AG04450 (cell line): ENCODE results near the gene ATP12A. TPM values are rescaled to one million over a fixed set of nuclear protein-coding genes. Genes with fewer than 3 reads are reported as not detected.

Experiments used
- CTCF ChIA-PET: fragments of 300-600, 350-600 bp; formaldehyde crosslinking; extraction: SDS; loops from one replicate; lab custom pipeline; 2022; ENCODE audit warnings: antibody characterized with exemption, inconsistent platforms; lab: Charles Lee
- POLR2A ChIA-PET: fragments of 350-600 bp; formaldehyde crosslinking; extraction: SDS; loops from one replicate; lab custom pipeline; 2021; ENCODE audit warnings: antibody characterized with exemption, inconsistent platforms; lab: Yijun Ruan, JAX
- DNase-seq: peaks from one replicate; pipeline ENCODE4 v3.0.0-alpha.2; 2011; ENCODE audit warnings: low read depth, low spot score
- H3K27ac ChIP-seq: one replicate; pipeline ENCODE4 v1.5.1; 2012; ENCODE audit warnings: low read depth, low read length, control low read depth
- H3K27me3 ChIP-seq: one replicate; pipeline ENCODE4 v1.6.0; 2012; ENCODE audit warnings: low read length; ENCODE audit not compliant: control insufficient read depth, insufficient read depth
- H3K4me3 ChIP-seq: 2 replicates; pipeline ENCODE4 v1.5.1; 2011; ENCODE audit warnings: mild to moderate bottlenecking, low read depth, low read length, control low read depth
- H3K9me3 ChIP-seq: 2 replicates; pipeline ENCODE4 v1.5.1; 2012; ENCODE audit warnings: low read length; ENCODE audit not compliant: control insufficient read depth, insufficient read depth
- CTCF ChIP-seq: IDR thresholded peaks from 2 replicates; pipeline ENCODE4 v1.5.1; 2011; ENCODE audit warnings: low read depth, low read length, control low read depth, inconsistent platforms
- polyA plus RNA-seq: library from polyadenylated mRNA; depleted of rRNA; stranded (reverse); fragments of >200 nt; gene quantifications from 2 replicates; pipeline ENCODE4 v1.2.3, GENCODE V29; 2011

Gene ATP12A
- polyA plus RNA-seq, 1 experiment, result not detected

DNA sequence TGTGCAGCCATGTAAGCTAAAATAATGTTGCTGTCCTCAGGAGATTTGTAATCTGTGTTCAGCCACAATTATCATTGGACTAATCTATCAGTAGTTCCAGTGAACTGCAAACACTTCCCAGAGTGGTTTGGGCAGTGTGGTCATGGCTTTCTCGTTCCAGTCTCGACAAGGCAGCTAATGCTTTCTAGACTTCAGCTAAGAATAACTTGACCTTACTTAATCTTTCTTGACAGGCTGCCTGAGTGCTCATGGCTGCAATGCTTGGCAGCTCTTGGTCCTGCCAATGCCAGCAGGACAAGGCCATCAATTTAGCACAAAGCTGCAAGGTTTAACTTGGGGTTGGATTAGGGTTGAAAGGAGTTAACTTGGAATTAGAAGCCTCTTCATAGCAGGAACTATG lies 32.8 kb downstream of the ATP12A start:
- no peak for TF ChIP-seq CTCF
- Histone ChIP-seq H3K27ac (no peak overlapping the region), H3K27me3 (peaks cover 3% of the 10 kb centered on the region), H3K4me3 (no peak overlapping the region), H3K9me3 (no peaks in the 10 kb centered on the region)
- ChIA-PET POLR2A (no interaction called here), CTCF (interaction anchor here (1.4 to 3.9 kb wide), 4 partner anchors 14 to 255 kb away, joined by 3 to 23 read pairs (median 4); no protein-coding TSS in a partner anchor)
- DNase-seq, result no peak

GRCh38 chr13:24716011-24716410 lies 35.8 kb downstream of the ATP12A start:
- POLR2A ChIA-PET, result no interaction called here
- peaks cover 3% of the 10 kb centered on the region for H3K27me3 ChIP-seq
- TF ChIP-seq CTCF, result no peak
- no peaks in the 10 kb centered on the region for H3K9me3 ChIP-seq
- no peak overlapping the region for H3K27ac ChIP-seq
- no peak for DNase-seq
- CTCF ChIA-PET, result interaction anchor here (3.9 kb wide), 1 partner anchor 11 kb away, joined by 23 read pairs; no protein-coding TSS in a partner anchor
- H3K4me3 ChIP-seq, result no peak overlapping the region

DNA sequence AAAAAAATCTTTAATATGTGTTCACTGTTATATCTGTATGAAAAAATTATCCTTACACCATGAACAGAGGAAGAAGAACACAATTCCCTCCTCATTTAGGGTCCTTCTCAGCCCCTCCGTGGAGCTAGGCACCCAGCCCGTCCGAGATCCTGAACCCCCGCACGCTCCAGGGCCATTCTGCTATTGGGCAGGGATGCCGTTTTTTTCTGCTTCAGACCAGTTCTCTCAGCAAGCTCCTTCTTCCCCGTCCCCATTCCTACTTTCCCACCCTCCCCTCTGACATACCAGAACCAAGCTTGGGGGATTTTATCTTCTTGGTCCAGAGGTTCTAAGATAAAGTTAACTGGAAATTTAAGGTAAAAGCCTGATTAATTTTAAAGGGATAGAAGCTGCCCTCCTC lies 36.2 kb downstream of the ATP12A start:
- Histone ChIP-seq H3K4me3 (no peak overlapping the region), H3K27ac (no peak overlapping the region), H3K27me3 (peaks cover 3% of the 10 kb centered on the region), H3K9me3 (no peaks in the 10 kb centered on the region)
- no peak for DNase-seq
- CTCF ChIA-PET, result interaction anchor here (0.9 kb wide), 1 partner anchor 10 kb away, joined by 4 read pairs; no protein-coding TSS in a partner anchor
- POLR2A ChIA-PET, result no interaction called here
- no peak for TF ChIP-seq CTCF

DNA sequence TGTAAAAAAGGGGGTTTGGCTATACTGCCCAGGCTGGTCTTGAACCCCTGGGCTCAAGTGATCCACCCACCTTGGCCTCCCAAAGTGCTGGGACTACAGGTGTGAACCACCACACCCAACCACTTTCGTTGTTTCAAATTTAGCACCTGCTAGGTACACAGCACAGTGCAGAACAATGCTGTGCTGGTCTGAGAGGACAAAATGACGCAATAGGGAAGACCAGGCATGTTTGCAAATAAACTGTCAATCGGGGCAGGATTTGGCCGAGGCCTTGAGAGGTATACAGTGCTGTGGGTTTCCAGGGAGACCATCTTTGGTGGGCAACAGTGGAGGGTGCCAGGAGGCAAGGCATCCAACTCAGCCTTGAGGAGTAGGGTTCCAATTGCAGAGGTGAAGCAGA lies 37.0 kb downstream of the ATP12A start:
- Histone ChIP-seq H3K9me3 (no peaks in the 10 kb centered on the region), H3K4me3 (no peak overlapping the region), H3K27ac (no peak overlapping the region), H3K27me3 (peaks cover 5% of the 10 kb centered on the region)
- DNase-seq, result no peak
- CTCF ChIA-PET, result interaction anchor here (0.9 kb wide), 1 partner anchor 10 kb away, joined by 4 read pairs; no protein-coding TSS in a partner anchor
- POLR2A ChIA-PET, result no interaction called here
- no peak for TF ChIP-seq CTCF

DNA sequence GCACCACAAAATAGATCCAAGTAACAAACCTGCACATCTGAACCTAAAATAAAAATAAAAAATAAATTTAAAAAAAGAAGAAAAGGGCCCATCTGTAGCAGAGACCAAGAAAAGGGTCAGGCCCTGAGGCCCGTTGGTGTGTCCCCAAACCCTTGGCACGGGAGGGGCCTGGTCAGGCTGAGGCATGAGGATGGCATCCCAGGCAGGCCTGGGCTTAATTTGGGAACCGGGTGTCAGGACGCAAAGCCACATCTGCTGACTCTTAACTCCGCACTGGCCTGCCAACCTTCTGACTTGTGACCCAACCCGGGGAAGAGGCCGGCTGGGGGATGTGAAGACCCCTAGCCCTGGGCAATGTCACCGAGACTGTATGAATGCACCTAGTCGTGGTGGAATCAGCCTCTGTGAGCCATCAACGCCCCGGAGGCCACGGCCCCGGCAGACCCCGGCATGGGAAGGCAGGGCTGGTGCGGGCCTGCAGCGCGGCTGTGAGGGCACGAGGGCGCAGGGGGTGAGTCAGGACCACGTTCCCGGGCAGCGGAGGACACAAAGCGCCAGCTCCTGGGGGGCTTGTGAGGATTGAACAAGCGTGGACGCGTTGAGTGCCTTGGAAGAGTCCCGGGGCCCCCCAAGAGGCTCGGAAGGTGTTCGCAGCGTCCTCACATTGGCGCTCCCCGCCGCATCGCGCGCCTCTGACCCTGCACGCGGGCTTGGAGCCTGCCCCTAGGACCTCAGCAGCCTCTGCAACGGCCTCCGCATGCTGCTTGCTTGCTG lies 38.2 kb downstream of the ATP12A start:
- no peak for TF ChIP-seq CTCF
- Histone ChIP-seq H3K4me3 (no peak overlapping the region), H3K27ac (no peak overlapping the region), H3K9me3 (no peaks in the 10 kb centered on the region), H3K27me3 (peaks cover 5% of the 10 kb centered on the region)
- ChIA-PET POLR2A (no interaction called here), CTCF (no interaction called here)
- DNase-seq, result no peak
